Loucy (cell line): ENCODE results near the gene IQSEC1.

Experiments
- H2AFZ ChIP-seq: fragments of 200-600 bp; sonication (generic); 2 replicates; pipeline ENCODE4 v1.6.0; 2016; ENCODE audit warnings: antibody characterized with exemption, mild to moderate bottlenecking, low read length, moderate library complexity
- H3F3A ChIP-seq: fragments of 200-600 bp; 2 replicates; pipeline ENCODE4 v1.6.0; 2016; ENCODE audit warnings: antibody characterized with exemption, low read depth, mild to moderate bottlenecking
- H3K27me3 ChIP-seq: fragments of 200-600 bp; sonication (generic); 2 replicates; pipeline ENCODE4 v1.6.1; 2014; ENCODE audit warnings: low read length, mild to moderate bottlenecking; ENCODE audit not compliant: insufficient read depth, poor library complexity, severe bottlenecking
- H3K36me3 ChIP-seq: fragments of 200-600 bp; sonication (generic); 2 replicates; pipeline ENCODE4 v1.6.1; 2016; ENCODE audit warnings: low read length; ENCODE audit not compliant: insufficient read depth
- H3K4me1 ChIP-seq: fragments of 200-600 bp; sonication (generic); 2 replicates; pipeline ENCODE4 v1.5.1; 2014; ENCODE audit warnings: low read length, mild to moderate bottlenecking; ENCODE audit not compliant: insufficient read depth, poor library complexity, severe bottlenecking
- H3K4me2 ChIP-seq: fragments of 200-600 bp; sonication (generic); 2 replicates; pipeline ENCODE4 v1.6.0; 2014; ENCODE audit warnings: antibody characterized with exemption, low read length, low read depth, mild to moderate bottlenecking; ENCODE audit not compliant: poor library complexity, severe bottlenecking
- H3K4me3 ChIP-seq: fragments of 200-600 bp; sonication (generic); 2 replicates; pipeline ENCODE4 v1.5.1; 2014; ENCODE audit warnings: low read length, mild to moderate bottlenecking, mixed read lengths; ENCODE audit not compliant: poor library complexity, severe bottlenecking
- H3K79me2 ChIP-seq: fragments of 200-600 bp; sonication (generic); 2 replicates; pipeline ENCODE4 v1.6.1; 2014; ENCODE audit warnings: low read length; ENCODE audit not compliant: insufficient read depth
- H3K9ac ChIP-seq: fragments of 200-600 bp; sonication (generic); 2 replicates; pipeline ENCODE4 v1.6.0; 2014; ENCODE audit warnings: mild to moderate bottlenecking, low read depth, low read length, moderate library complexity; ENCODE audit not compliant: poor library complexity, severe bottlenecking
- H3K9me2 ChIP-seq: fragments of 200-600 bp; sonication (generic); replicated peaks from 2 replicates; pipeline ENCODE4 v1.6.1; 2016; ENCODE audit warnings: low read depth, low read length, mixed read lengths
- H3K9me3 ChIP-seq: fragments of 200-600 bp; sonication (generic); 2 replicates; pipeline ENCODE4 v1.6.1; 2014; ENCODE audit warnings: mild to moderate bottlenecking, antibody characterized with exemption, low read length, low read depth; ENCODE audit not compliant: insufficient read depth
- H4K20me1 ChIP-seq: fragments of 200-600 bp; sonication (generic); 2 replicates; pipeline ENCODE4 v1.6.0; 2014; ENCODE audit warnings: antibody characterized with exemption, low read length, mild to moderate bottlenecking; ENCODE audit not compliant: insufficient read depth, poor library complexity, severe bottlenecking
- EZH2phosphoT487 ChIP-seq: fragments of 200-600 bp; IDR thresholded peaks from 2 replicates; pipeline ENCODE4 v1.6.1; 2018; ENCODE audit warnings: antibody characterized with exemption, mild to moderate bottlenecking, moderate library complexity, borderline replicate concordance
- TF ChIP-seq, protein P1 (sequence below): fragments of 200-600 bp; sonication (generic); conservative IDR thresholded peaks from 2 replicates; pipeline ENCODE4 v1.5.1; 2014; ENCODE audit warnings: mild to moderate bottlenecking, antibody characterized with exemption, low read length

Gene IQSEC1

DNA sequence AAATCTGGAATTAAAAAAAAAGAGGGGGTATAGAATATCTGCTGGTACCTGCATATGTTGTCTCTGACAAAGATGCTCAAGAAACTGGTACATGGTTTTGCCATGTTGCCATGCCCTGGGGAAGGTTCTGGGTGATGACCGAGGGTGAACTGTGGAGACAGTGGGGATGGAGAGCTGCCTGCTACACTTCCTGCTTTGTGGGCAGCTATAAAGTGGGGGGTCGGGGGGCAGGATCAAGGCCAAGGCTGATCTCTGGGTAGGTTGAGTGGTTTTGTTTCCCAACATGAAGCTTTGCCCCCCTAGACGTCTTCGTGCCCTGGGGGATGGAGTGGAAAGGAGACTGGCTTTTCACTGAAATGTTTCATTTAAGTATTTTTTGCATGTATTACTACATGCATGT is 74.6 kb downstream of the IQSEC1 start:
- Histone ChIP-seq H3K79me2 (peaks cover 83% of the 10 kb centered on the region), H3K4me3 (no peak overlapping the region), H3F3A (no peaks in the 10 kb centered on the region), H3K9me3 (no peaks in the 10 kb centered on the region), H3K4me1 (peaks cover 43% of the 10 kb centered on the region), H3K9ac (peak overlapping the region; percentile 2), H3K27me3 (no peaks in the 10 kb centered on the region), H3K4me2 (peak overlapping the region; percentile 31), H3K36me3 (peaks cover 5% of the 10 kb centered on the region; the same call in 1 of the 2 replicates), H2AFZ (no peak overlapping the region), H3K9me2 (no peaks in the 10 kb centered on the region), H4K20me1 (peaks cover 20% of the 10 kb centered on the region)
- no peak for TF ChIP-seq EZH2phosphoT487
- TF ChIP-seq, protein P1, sequence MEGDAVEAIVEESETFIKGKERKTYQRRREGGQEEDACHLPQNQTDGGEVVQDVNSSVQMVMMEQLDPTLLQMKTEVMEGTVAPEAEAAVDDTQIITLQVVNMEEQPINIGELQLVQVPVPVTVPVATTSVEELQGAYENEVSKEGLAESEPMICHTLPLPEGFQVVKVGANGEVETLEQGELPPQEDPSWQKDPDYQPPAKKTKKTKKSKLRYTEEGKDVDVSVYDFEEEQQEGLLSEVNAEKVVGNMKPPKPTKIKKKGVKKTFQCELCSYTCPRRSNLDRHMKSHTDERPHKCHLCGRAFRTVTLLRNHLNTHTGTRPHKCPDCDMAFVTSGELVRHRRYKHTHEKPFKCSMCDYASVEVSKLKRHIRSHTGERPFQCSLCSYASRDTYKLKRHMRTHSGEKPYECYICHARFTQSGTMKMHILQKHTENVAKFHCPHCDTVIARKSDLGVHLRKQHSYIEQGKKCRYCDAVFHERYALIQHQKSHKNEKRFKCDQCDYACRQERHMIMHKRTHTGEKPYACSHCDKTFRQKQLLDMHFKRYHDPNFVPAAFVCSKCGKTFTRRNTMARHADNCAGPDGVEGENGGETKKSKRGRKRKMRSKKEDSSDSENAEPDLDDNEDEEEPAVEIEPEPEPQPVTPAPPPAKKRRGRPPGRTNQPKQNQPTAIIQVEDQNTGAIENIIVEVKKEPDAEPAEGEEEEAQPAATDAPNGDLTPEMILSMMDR, result no peak

DNA sequence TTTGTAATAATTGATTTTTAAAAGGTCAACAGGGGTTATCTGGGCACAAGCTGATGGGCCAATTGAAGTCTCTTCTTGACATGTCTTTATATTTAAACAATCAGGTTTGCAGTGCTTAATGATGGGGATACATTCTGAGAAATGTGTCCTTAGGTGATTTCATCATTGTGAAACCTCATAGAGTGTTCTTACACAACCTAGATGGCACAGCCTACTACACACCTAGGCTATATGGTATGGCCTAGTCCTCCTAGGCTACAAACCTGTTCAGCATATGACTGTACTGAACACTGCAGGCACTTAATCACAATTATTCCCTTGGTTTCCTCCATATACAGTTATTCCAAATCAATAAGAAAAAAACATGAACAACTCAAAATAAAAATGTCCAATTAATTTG is 75.8 kb downstream of the IQSEC1 start:
- Histone ChIP-seq H3K4me1 (peaks cover 42% of the 10 kb centered on the region), H3K27me3 (no peaks in the 10 kb centered on the region), H3K36me3 (peaks cover 5% of the 10 kb centered on the region; the same call in 1 of the 2 replicates), H2AFZ (no peak overlapping the region), H3K9ac (no peak overlapping the region), H3K4me2 (no peak overlapping the region), H4K20me1 (peaks cover 20% of the 10 kb centered on the region), H3K9me2 (no peaks in the 10 kb centered on the region), H3K4me3 (no peak overlapping the region), H3K79me2 (peaks cover 83% of the 10 kb centered on the region), H3K9me3 (no peaks in the 10 kb centered on the region), H3F3A (no peaks in the 10 kb centered on the region)
- TF ChIP-seq, protein P1, result no peak
- TF ChIP-seq EZH2phosphoT487, result no peak

DNA sequence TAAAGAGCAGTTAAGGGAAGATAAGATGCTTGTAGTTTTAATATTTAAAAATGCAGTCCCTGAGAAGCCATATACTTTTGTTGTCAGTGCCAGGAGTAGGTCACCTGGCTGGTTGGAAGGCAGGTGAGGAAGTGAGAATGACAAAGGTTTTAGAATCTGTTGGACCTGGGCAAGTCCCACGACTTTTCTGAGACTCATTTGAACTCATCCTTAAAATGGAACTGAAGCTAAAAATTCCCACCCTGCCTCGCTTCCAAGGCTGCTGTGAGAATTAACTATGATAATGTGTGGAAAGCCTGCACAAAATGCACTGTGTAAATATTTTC is 77.1 kb downstream of the IQSEC1 start:
- Histone ChIP-seq H3K4me1 (peaks cover 42% of the 10 kb centered on the region), H3K36me3 (peaks cover under 1% of the 10 kb centered on the region; the same call in 1 of the 2 replicates), H3F3A (no peaks in the 10 kb centered on the region), H3K9ac (no peak overlapping the region), H3K9me3 (no peaks in the 10 kb centered on the region), H3K27me3 (no peaks in the 10 kb centered on the region), H3K79me2 (peaks cover 83% of the 10 kb centered on the region), H2AFZ (no peak overlapping the region), H3K9me2 (no peaks in the 10 kb centered on the region), H3K4me3 (no peak overlapping the region), H4K20me1 (peaks cover 19% of the 10 kb centered on the region), H3K4me2 (no peak overlapping the region)
- TF ChIP-seq, protein P1, result no peak
- no peak for TF ChIP-seq EZH2phosphoT487
